Gastrocnemius medialis (tissue), 4 donors: Measurements from ENCODE around the gene SND1.

Experiments
- CTCF ChIP-seq, 5 experiments: fragments of 450-650 bp in 3 of 5; fragments of 200-600 bp in 2 of 5; sonication (generic) in 2 of 5; IDR thresholded peaks in 4 of 5; conservative IDR thresholded peaks in 1 of 5; 1 replicate in 4 of 5; 2 replicates in 1 of 5; pipeline ENCODE4 v1.5.1; 2016 to 2019; ENCODE audit warnings: antibody characterized with exemption in 5 of 5, mild to moderate bottlenecking in 3 of 5, moderate library complexity in 3 of 5
- POLR2A ChIP-seq, 2 donors: fragments of 450-650 bp; IDR thresholded peaks; one replicate each; pipeline ENCODE4 v1.6.1; 2017; ENCODE audit warnings: antibody characterized with exemption in 2 of 2, mild to moderate bottlenecking in 2 of 2, moderate library complexity in 2 of 2

DNA sequence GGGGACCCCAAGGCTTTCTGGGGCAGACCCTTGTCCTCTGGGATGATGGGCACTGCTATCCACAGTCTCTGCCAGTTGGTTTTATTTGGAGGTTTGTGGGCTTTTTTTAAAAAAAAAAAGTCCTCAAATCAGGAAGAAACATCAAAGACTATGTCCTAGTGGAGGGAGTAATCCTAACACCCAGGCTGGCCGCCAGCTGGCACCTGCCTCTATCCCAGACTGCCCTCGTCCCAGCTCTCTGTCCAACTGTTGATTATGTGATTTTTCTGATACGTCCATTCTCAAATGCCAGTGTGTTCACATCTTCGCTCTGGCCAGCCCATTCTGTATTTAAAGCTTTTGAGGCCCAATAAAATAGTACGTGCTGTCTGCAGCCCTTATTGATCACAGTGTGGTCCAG is 440.2 kb downstream of the SND1 start:
- no peak for TF ChIP-seq CTCF (IDR thresholded peaks at IDR 0.05 in 4 of 5, conservative IDR thresholded peaks at IDR 0.05 in 1 of 5)
- TF ChIP-seq POLR2A (IDR thresholded peaks at IDR 0.05) = no peak
